Esophagus muscularis mucosa (tissue), 4 donors: Measurements from ENCODE around the gene RRBP1. TPM values are rescaled to one million over a fixed set of nuclear protein-coding genes. Genes with fewer than 3 reads are reported as not detected.
"Not testable (repeated sequence)": the region's sequence is repeated elsewhere in the genome, so short reads cannot be mapped to it uniquely, and the experiment has no call there.

Experiments
- DNase-seq: peaks from one replicate; pipeline ENCODE4 v3.0.0-alpha.2; 2017; ENCODE audit errors: extremely low spot score
- H3K27ac ChIP-seq, 4 donors: fragments of 200-600 bp; sonication (generic); replicated peaks in 1 of 4; 1 replicate in 3 of 4; 2 replicates in 1 of 4; pipeline ENCODE4 v1.5.1; 2016 to 2019; ENCODE audit warnings: mild to moderate bottlenecking in 1 of 4
- H3K27me3 ChIP-seq, 4 donors: fragments of 200-600 bp; sonication (generic); one replicate each; pipeline versions ENCODE4 v1.5.1 to v1.6.0; 2016 to 2019
- H3K36me3 ChIP-seq, 4 donors: fragments of 200-600 bp; sonication (generic); one replicate each; pipeline ENCODE4 v1.5.1; 2016 to 2019
- H3K4me1 ChIP-seq, 4 donors: fragments of 200-600 bp; sonication (generic); one replicate each; pipeline ENCODE4 v1.5.1; 2016 to 2019
- H3K4me3 ChIP-seq, 4 donors: fragments of 200-600 bp; sonication (generic); 1 replicate in 2 of 4; 2 replicates in 2 of 4; pipeline ENCODE4 v1.5.1; 2016 to 2019; ENCODE audit warnings: mild to moderate bottlenecking in 4 of 4, moderate library complexity in 1 of 4
- H3K9me3 ChIP-seq, 4 donors: fragments of 200-600 bp; sonication (generic); 1 replicate in 3 of 4; 2 replicates in 1 of 4; pipeline ENCODE4 v1.5.1; 2016 to 2019
- EP300 ChIP-seq: sonication (generic); formaldehyde crosslinking; IDR thresholded peaks from one replicate; pipeline ENCODE4 v1.6.1; 2017; ENCODE audit warnings: antibody characterized with exemption
- POLR2A ChIP-seq: fragments of 450-650 bp; IDR thresholded peaks from one replicate; pipeline ENCODE4 v1.6.1; 2017; ENCODE audit warnings: antibody characterized with exemption, moderate library complexity, mild to moderate bottlenecking, low read depth
- POLR2AphosphoS5 ChIP-seq, 2 donors: sonication (generic); formaldehyde crosslinking; IDR thresholded peaks; one replicate each; pipeline ENCODE4 v1.6.1; 2017; ENCODE audit warnings: antibody characterized with exemption in 2 of 2
- WGBS: methylation state at CpG from one replicate; pipeline ENCODE4 v1.1.5; 2018; 5-methylcytosine and 5-hydroxymethylcytosine counted together
- intact Hi-C: fragments of 100-400 bp; cut with DNase I; formaldehyde crosslinking; loops from one replicate; pipeline ENCODE4 v1.15.1; 2023
- total RNA-seq, 4 donors: library from RNA; depleted of rRNA; stranded (reverse); fragments of >200 nt; gene quantifications; one replicate each; pipeline versions ENCODE4 v1.1.0 to v1.2.1, GENCODE V29; 2016
- TF ChIP-seq, protein P1 (sequence below), 3 experiments: fragments of 200-600 bp in 2 of 3; fragments of 450-650 bp in 1 of 3; sonication (generic) in 2 of 3; IDR thresholded peaks; one replicate each; pipeline ENCODE4 v1.5.1; 2017 to 2019; ENCODE audit warnings: antibody characterized with exemption in 3 of 3, mild to moderate bottlenecking in 2 of 3, moderate library complexity in 1 of 3

RRBP1 gene
- total RNA-seq, 4 donors from 2014 or later, result 61.5 to 86.6 (median 65.4) TPM

DNA sequence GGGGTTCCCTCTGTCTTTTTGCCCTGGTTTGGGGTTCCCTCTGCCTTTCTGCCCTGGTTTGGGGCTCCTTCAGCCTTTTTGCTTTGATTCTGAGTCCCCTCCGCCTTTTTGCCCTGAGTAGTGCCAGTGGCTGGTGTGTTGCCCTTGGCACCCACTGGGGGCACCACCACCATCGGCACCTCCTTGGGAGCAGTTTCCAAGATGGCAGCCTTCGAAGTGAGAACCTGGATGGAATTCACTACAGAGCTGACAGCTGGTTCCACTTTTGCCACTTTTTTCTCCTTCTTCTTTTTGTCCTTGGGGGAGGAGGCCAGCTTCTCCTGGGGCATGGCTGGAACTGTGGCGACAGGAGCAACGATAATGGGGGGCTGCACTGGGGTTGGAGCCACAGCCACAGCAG lies 22.2 kb downstream of the RRBP1 start:
- Histone ChIP-seq H3K27ac (peak overlapping the region in 1 of 4 donors; percentile 26), H3K4me1 (peaks cover 19 to 56% (median 40%) of the 10 kb centered on the region in 4 donors), H3K36me3 (peaks cover 0 to 34% (median 23%) of the 10 kb centered on the region in 4 donors), H3K9me3 (peaks cover 0 to 5% (median 2%) of the 10 kb centered on the region in 4 donors), H3K27me3 (no peaks in the 10 kb centered on the region), H3K4me3 (no peak overlapping the region)
- WGBS, result 91% methylated on average over 5 of the region's 5 CpGs
- DNase-seq, result no peak
- TF ChIP-seq EP300, result no peak
- TF ChIP-seq, protein P1, sequence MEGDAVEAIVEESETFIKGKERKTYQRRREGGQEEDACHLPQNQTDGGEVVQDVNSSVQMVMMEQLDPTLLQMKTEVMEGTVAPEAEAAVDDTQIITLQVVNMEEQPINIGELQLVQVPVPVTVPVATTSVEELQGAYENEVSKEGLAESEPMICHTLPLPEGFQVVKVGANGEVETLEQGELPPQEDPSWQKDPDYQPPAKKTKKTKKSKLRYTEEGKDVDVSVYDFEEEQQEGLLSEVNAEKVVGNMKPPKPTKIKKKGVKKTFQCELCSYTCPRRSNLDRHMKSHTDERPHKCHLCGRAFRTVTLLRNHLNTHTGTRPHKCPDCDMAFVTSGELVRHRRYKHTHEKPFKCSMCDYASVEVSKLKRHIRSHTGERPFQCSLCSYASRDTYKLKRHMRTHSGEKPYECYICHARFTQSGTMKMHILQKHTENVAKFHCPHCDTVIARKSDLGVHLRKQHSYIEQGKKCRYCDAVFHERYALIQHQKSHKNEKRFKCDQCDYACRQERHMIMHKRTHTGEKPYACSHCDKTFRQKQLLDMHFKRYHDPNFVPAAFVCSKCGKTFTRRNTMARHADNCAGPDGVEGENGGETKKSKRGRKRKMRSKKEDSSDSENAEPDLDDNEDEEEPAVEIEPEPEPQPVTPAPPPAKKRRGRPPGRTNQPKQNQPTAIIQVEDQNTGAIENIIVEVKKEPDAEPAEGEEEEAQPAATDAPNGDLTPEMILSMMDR (IDR thresholded peaks at IDR 0.05), result no peak
- intact Hi-C loops, result no loop called here

DNA sequence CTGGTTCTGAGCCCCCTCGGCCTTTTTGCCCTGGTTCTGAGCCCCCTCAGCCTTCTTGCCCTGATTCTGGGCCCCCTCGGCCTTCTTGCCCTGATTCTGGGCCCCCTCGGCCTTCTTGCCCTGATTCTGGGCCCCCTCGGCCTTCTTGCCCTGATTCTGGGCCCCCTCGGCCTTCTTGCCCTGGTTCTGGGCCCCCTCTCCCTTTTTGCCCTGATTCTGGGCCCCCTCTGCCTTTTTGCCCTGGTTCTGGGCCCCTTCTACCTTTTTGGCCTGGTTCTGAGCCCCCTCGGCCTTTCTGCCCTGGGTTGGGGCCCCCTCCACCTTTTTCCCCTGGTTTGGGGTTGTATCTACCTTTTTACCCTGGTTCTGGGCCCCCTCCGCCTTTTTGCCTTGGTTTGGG lies 22.7 kb downstream of the RRBP1 start:
- peaks cover 0 to 36% (median 24%) of the 10 kb centered on the region in 4 donors for H3K36me3 ChIP-seq
- H3K27me3 ChIP-seq, H3K9me3 ChIP-seq, H3K4me3 ChIP-seq, intact Hi-C loops, DNase-seq: not testable (repeated sequence)
- H3K27ac ChIP-seq, result peak overlapping the region in 1 of 4 donors; percentile 26
- peaks cover 19 to 53% (median 42%) of the 10 kb centered on the region in 4 donors for H3K4me1 ChIP-seq
- WGBS, result 96% methylated on average over 7 of the region's 7 CpGs

DNA sequence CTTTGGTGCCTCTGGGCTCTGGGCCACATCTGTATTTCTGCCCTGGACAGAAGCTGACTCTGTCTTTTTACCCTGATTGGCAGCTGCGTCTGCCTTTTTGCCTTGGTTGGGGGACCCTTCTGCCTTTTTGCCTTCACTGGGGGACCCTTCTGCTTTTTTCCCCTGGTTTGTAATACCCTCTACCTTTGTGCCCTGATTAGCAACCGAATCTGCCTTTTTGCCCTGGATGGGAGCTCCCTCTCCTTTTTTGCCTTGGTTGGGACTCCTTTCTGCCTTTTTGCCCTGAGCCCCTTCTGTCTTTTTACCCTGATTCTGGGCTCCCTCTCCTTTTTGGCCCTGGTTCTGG lies 23.4 kb downstream of the RRBP1 start:
- intact Hi-C loops, result no loop called here
- Histone ChIP-seq H3K4me3 (no peak overlapping the region), H3K36me3 (peaks cover 0 to 41% (median 29%) of the 10 kb centered on the region in 4 donors), H3K4me1 (peaks cover 19 to 47% (median 41%) of the 10 kb centered on the region in 4 donors), H3K9me3 (peaks cover 0 to 5% (median 2%) of the 10 kb centered on the region in 4 donors), H3K27ac (no peak overlapping the region), H3K27me3 (no peaks in the 10 kb centered on the region)
- TF ChIP-seq POLR2AphosphoS5 (IDR thresholded peaks at IDR 0.05) (no peak), POLR2A (no peak), EP300 (no peak)
- TF ChIP-seq, protein P1 (IDR thresholded peaks at IDR 0.05), result no peak
- DNase-seq, result no peak
- 94% methylated on average over 2 of the region's 2 CpGs for WGBS

DNA sequence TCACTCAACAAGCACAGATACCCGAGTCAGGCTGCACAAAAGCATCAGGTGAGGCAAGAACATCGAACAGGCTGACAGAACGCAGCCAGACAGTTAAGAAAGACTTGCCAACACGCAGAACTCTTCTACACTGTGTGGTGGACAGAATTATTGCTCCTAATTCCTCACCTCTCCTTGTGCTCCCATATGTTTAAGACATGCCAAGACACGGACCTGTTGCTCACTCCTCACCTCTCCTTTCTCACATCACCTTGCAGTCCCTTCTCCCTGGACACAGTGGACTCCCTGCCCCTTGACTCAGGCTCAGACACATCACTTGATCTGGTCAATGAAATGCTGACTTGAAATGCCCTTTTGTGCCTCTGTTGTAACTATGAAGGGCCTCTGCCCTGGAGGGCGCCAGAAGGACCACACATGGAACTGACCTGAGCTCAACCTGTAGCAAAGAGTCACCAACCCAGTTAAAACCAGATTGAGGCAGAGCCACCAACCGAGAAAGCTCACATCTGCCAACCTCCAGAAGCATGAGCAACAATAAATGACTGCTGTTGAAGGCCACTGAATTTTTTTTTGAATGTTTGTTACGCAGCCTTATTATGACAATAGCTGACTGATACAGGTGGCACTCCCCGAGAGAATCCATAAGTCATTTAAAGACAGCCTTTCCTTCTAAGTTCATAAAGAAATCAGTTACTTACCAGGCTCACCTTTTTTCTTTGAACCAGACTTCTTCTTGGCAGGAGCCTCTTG lies 24.0 kb downstream of the RRBP1 start:
- peaks cover 0 to 46% (median 30%) of the 10 kb centered on the region in 4 donors for H3K36me3 ChIP-seq
- WGBS, result 88% methylated on average over 9 of the region's 9 CpGs
- peaks cover 19 to 46% (median 41%) of the 10 kb centered on the region in 4 donors for H3K4me1 ChIP-seq
- intact Hi-C loops, result no loop called here
- H3K9me3 ChIP-seq, result peaks cover 0 to 5% (median 2%) of the 10 kb centered on the region in 4 donors
- H3K4me3 ChIP-seq, result no peak overlapping the region
- H3K27me3 ChIP-seq, result no peaks in the 10 kb centered on the region
- DNase-seq, result no peak
- no peak overlapping the region for H3K27ac ChIP-seq
- TF ChIP-seq, protein P1 (IDR thresholded peaks at IDR 0.05), result no peak
- TF ChIP-seq POLR2AphosphoS5 (IDR thresholded peaks at IDR 0.05), result no peak
- TF ChIP-seq EP300, result no peak
- no peak for TF ChIP-seq POLR2A

DNA sequence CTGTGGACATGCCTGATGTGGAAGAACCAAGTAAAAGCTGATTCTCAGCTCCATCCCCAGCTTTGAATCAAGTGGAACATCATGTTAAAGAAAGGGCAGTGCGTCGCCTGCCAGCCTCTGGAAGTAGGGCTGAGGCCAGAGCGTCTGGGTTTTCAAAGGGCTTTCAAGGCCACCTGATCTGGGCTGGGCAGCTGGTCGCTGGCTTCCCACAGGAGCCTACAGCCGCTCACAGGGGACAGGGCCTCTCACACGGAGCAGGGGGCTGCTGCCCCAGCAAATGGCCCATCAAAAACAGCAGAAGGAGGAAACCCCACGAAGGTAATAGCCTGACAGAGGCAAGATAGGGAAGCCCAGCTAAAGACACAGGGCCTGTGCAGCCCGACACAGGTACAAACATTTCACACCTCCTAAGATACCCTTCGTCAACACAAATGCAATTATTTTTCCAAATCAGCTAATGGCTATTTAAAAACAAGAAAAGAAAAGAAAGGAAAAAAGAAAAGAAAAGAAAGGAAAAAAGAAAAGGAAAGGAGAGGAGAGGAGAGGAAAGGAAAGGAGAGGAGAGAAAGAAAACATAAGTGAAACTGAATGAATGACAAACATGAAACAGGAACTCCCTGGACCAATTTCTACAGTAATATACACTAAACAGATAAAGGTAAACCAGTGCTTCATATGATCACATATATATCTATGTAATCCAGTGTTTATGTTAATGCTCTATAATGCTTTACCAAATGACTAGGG lies 24.8 kb downstream of the RRBP1 start:
- H3K9me3 ChIP-seq, result peaks cover 0 to 5% (median 2%) of the 10 kb centered on the region in 4 donors
- H3K36me3 ChIP-seq, result peaks cover 0 to 48% (median 33%) of the 10 kb centered on the region in 4 donors
- 91% methylated on average over 8 of the region's 9 CpGs for WGBS
- no peak for DNase-seq
- no peak overlapping the region for H3K27ac ChIP-seq
- no peak overlapping the region for H3K4me3 ChIP-seq
- H3K27me3 ChIP-seq, result no peaks in the 10 kb centered on the region
- TF ChIP-seq EP300, result no peak
- TF ChIP-seq POLR2A, result no peak
- TF ChIP-seq POLR2AphosphoS5 (IDR thresholded peaks at IDR 0.05), result no peak
- TF ChIP-seq, protein P1 (IDR thresholded peaks at IDR 0.05), result no peak
- peaks cover 19 to 46% (median 38%) of the 10 kb centered on the region in 4 donors for H3K4me1 ChIP-seq
- intact Hi-C loops, result no loop called here
